GM23338 (cell line): Measurements from ENCODE around the gene DAND5. TPM values are rescaled to one million over a fixed set of nuclear protein-coding genes. Genes with fewer than 3 reads are reported as not detected.

Source experiments
- ATAC-seq: fragments of 200-7000 bp; cut with Tn5 transposase; 3 replicates; pipeline ENCODE4 v1.9.1; 2020
- DNase-seq: peaks from one replicate; pipeline ENCODE4 v3.0.0-alpha.2; 2015; ENCODE audit warnings: low spot score
- H2AFZ ChIP-seq: fragments of 200-600 bp; sonication (generic); 2 replicates; pipeline ENCODE4 v1.8.0; 2016; ENCODE audit warnings: antibody characterized with exemption, mild to moderate bottlenecking, moderate library complexity
- H3F3A ChIP-seq: fragments of 200-600 bp; sonication (generic); replicated peaks from 2 replicates; pipeline ENCODE4 v1.8.0; 2017; ENCODE audit warnings: antibody characterized with exemption, mixed run types, low read depth
- H3K27ac ChIP-seq: fragments of 200-600 bp; sonication (generic); 2 replicates; pipeline ENCODE4 v1.6.1; 2016; ENCODE audit warnings: low read depth
- H3K27me3 ChIP-seq: fragments of 200-600 bp; sonication (generic); 2 replicates; pipeline ENCODE4 v1.8.0; 2016; ENCODE audit warnings: mild to moderate bottlenecking, mixed run types, moderate library complexity; ENCODE audit not compliant: insufficient read depth
- H3K36me3 ChIP-seq: fragments of 200-600 bp; sonication (generic); 2 replicates; pipeline ENCODE4 v1.8.0; 2016; ENCODE audit warnings: mild to moderate bottlenecking; ENCODE audit not compliant: insufficient read depth
- H3K4me1 ChIP-seq: fragments of 200-600 bp; sonication (generic); 2 replicates; pipeline ENCODE4 v1.8.0; 2016; ENCODE audit warnings: mild to moderate bottlenecking, moderate library complexity; ENCODE audit not compliant: insufficient read depth
- H3K4me2 ChIP-seq: fragments of 200-600 bp; sonication (generic); 2 replicates; pipeline ENCODE4 v1.7.1; 2017; ENCODE audit warnings: mixed run types
- H3K4me3 ChIP-seq: fragments of 200-600 bp; sonication (generic); 2 replicates; pipeline ENCODE4 v1.6.1; 2016; ENCODE audit warnings: mixed run types
- H3K79me2 ChIP-seq: fragments of 200-600 bp; sonication (generic); replicated peaks from 2 replicates; pipeline ENCODE4 v1.8.0; 2017; ENCODE audit warnings: mild to moderate bottlenecking; ENCODE audit not compliant: insufficient read depth
- H3K9me2 ChIP-seq: fragments of 200-600 bp; sonication (generic); 2 replicates; pipeline ENCODE4 v1.8.0; 2017; ENCODE audit not compliant: insufficient read depth
- H4K20me1 ChIP-seq: fragments of 200-600 bp; sonication (generic); replicated peaks from 2 replicates; pipeline ENCODE4 v1.8.0; 2017; ENCODE audit warnings: mild to moderate bottlenecking; ENCODE audit not compliant: insufficient read depth
- H3K27ac Mint-ChIP-seq: 2 replicates; pipeline ENCODE4 v1.8.0; 2020; ENCODE audit warnings: inconsistent platforms, mild to moderate bottlenecking, moderate library complexity, mixed read lengths
- H3K27me3 Mint-ChIP-seq: 3 replicates; pipeline ENCODE4 v1.8.0; 2022; ENCODE audit warnings: low read depth, mild to moderate bottlenecking, moderate library complexity, mixed read lengths, inconsistent platforms; ENCODE audit not compliant: insufficient read depth, poor library complexity
- H3K36me3 Mint-ChIP-seq: 3 replicates; pipeline ENCODE4 v1.8.0; 2021; ENCODE audit warnings: low read depth, mild to moderate bottlenecking, inconsistent platforms, moderate library complexity, mixed read lengths
- H3K4me1 Mint-ChIP-seq: 3 replicates; pipeline ENCODE4 v1.8.0; 2020; ENCODE audit warnings: mild to moderate bottlenecking, inconsistent platforms, mixed read lengths
- H3K4me3 Mint-ChIP-seq: 3 replicates; pipeline ENCODE4 v1.8.0; 2021; ENCODE audit warnings: moderate library complexity, mild to moderate bottlenecking, inconsistent platforms, mixed read lengths
- H3K9me3 Mint-ChIP-seq: 3 replicates; pipeline ENCODE4 v1.8.0; 2020; ENCODE audit warnings: moderate library complexity, mild to moderate bottlenecking, inconsistent platforms, mixed read lengths
- CREB1 ChIP-seq: fragments of 250-450 bp; sonication (Bioruptor Pico); IDR thresholded peaks from 2 replicates; pipeline ENCODE4 v1.5.0; 2020; ENCODE audit warnings: low read depth, mild to moderate bottlenecking, moderate library complexity
- CTCF ChIP-seq, 2 experiments: fragments of 200-600 bp in 1 of 2; sonication (generic) in 1 of 2; conservative IDR thresholded peaks; 2 replicates each; pipeline versions ENCODE4 v1.5.1 to v1.6.1; 2016 to 2017; ENCODE audit warnings: antibody characterized with exemption in 2 of 2, low read depth in 2 of 2, mild to moderate bottlenecking in 2 of 2, moderate library complexity in 1 of 2
- ETS1 ChIP-seq: IDR thresholded peaks from 2 replicates; pipeline ENCODE4 v1.6.1; 2016; ENCODE audit warnings: antibody characterized with exemption
- EZH2 ChIP-seq: fragments of 200-600 bp; sonication (generic); IDR thresholded peaks from one replicate; pipeline ENCODE4 v1.8.0; 2017; ENCODE audit warnings: antibody characterized with exemption, mild to moderate bottlenecking, low read depth; ENCODE audit not compliant: unreplicated experiment
- EZH2phosphoT487 ChIP-seq: fragments of 200-600 bp; sonication (generic); IDR thresholded peaks from one replicate; pipeline ENCODE4 v1.8.1; 2018; ENCODE audit warnings: antibody characterized with exemption; ENCODE audit not compliant: unreplicated experiment
- JUNB ChIP-seq: IDR thresholded peaks from one replicate; pipeline ENCODE4 v1.6.1; 2016; ENCODE audit warnings: antibody characterized with exemption; ENCODE audit not compliant: unreplicated experiment
- NANOG ChIP-seq: IDR thresholded peaks from 2 replicates; pipeline ENCODE4 v1.6.1; 2016; ENCODE audit warnings: antibody characterized with exemption, borderline replicate concordance
- POLR2AphosphoS5 ChIP-seq: IDR thresholded peaks from 2 replicates; pipeline ENCODE4 v1.6.1; 2016; ENCODE audit warnings: antibody characterized with exemption, low read depth
- STAT1 ChIP-seq: IDR thresholded peaks from one replicate; pipeline ENCODE4 v1.6.1; 2016; ENCODE audit warnings: antibody characterized with exemption; ENCODE audit not compliant: unreplicated experiment
- ZNF114 ChIP-seq: fragments of 250-450 bp; sonication (Bioruptor Pico); IDR thresholded peaks from 2 replicates; pipeline ENCODE4 v1.5.0; 2020; ENCODE audit warnings: mild to moderate bottlenecking, moderate library complexity
- ZNF331 ChIP-seq: fragments of 250-450 bp; sonication (Bioruptor Pico); IDR thresholded peaks from 2 replicates; pipeline ENCODE4 v1.5.0; 2020; ENCODE audit warnings: low read depth, mild to moderate bottlenecking, moderate library complexity
- polyA plus RNA-seq: library from polyadenylated mRNA; unstranded; fragments of >200 nt; fragmentation: Nextera tagmentation; extraction: Ambion mirVana; gene quantifications from 2 replicates; pipeline ENCODE4 v1.2.1, GENCODE V29; 2016
- total RNA-seq: library from RNA; depleted of rRNA; stranded (reverse); fragments of >200 nt; shearing (Covaris generic); gene quantifications from 2 replicates; pipeline ENCODE4 v1.2.3, GENCODE V29; 2014
- TF ChIP-seq, protein P1 (sequence below): IDR thresholded peaks from one replicate; pipeline ENCODE4 v1.6.1; 2018; ENCODE audit warnings: antibody characterized with exemption; ENCODE audit not compliant: unreplicated experiment
- TF ChIP-seq, protein P2 (sequence below): fragments of 250-450 bp; sonication (Bioruptor Pico); IDR thresholded peaks from 2 replicates; pipeline ENCODE4 v1.5.0; 2020; ENCODE audit warnings: mild to moderate bottlenecking, moderate library complexity

Gene DAND5
- total and polyA plus RNA-seq, 2 experiments from 2014 or later: 0.18 to 0.28 TPM

DNA sequence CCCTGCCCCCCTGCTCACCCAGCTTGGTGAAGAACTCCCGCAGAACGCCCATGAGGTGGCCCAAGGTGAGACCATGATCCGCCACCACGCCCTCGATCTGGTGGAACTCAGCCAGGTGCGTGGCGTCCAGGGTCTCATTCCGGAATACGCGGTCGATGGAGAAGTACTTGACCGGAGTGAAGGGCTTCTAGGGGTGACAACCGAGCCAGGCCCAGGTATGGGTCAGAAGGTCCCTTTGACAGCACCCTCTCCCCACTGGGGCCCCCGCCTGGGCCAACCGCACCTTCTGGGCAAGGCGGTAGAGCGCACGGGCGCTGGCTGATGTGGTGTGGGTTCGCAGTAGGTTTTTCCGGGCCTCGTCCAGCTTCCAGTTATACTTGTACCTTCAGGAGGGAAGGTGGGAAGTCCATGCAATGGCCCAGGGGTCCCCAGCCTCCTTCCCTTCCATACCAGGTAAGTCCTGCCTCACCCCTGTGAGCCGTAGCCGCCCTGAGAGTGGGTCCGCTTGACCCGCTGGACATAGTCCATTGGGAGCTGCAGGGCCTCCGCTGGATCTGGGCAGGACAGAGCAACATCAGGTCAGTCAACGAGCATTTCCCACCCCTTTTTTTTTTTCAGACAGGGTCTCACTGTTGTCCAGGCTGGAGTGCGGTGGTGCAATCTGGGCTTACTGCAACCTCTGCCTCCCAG lies 44.6 kb upstream of the DAND5 start:
- Mint-ChIP-seq H3K27ac (no peak overlapping the region), H3K36me3 (peaks cover 85% of the 10 kb centered on the region)
- ATAC-seq: no peak

More for the DNA sequence above, 44.6 kb upstream of the DAND5 start:
- Histone ChIP-seq H2AFZ (no peak overlapping the region), H3K27ac (no peak overlapping the region), H3K36me3 (peaks cover 42% of the 10 kb centered on the region), H3K9me2 (no peaks in the 10 kb centered on the region), H3K4me1 (no peaks in the 10 kb centered on the region), H3K4me2 (no peak overlapping the region), H3K4me3 (no peak overlapping the region), H3K27me3 (no peaks in the 10 kb centered on the region), H4K20me1 (peaks cover 6% of the 10 kb centered on the region; the same call in 1 of the 2 replicates), H3K79me2 (no peaks in the 10 kb centered on the region), H3F3A (peaks cover 12% of the 10 kb centered on the region; the same call in 1 of the 2 replicates)
- H3K27me3 Mint-ChIP-seq: peaks cover 26% of the 10 kb centered on the region
- H3K4me1 Mint-ChIP-seq: no peaks in the 10 kb centered on the region
- no peak for DNase-seq
- no peaks in the 10 kb centered on the region for H3K9me3 Mint-ChIP-seq
- H3K4me3 Mint-ChIP-seq: no peak overlapping the region
- TF ChIP-seq NANOG: no peak
- TF ChIP-seq, protein P1, sequence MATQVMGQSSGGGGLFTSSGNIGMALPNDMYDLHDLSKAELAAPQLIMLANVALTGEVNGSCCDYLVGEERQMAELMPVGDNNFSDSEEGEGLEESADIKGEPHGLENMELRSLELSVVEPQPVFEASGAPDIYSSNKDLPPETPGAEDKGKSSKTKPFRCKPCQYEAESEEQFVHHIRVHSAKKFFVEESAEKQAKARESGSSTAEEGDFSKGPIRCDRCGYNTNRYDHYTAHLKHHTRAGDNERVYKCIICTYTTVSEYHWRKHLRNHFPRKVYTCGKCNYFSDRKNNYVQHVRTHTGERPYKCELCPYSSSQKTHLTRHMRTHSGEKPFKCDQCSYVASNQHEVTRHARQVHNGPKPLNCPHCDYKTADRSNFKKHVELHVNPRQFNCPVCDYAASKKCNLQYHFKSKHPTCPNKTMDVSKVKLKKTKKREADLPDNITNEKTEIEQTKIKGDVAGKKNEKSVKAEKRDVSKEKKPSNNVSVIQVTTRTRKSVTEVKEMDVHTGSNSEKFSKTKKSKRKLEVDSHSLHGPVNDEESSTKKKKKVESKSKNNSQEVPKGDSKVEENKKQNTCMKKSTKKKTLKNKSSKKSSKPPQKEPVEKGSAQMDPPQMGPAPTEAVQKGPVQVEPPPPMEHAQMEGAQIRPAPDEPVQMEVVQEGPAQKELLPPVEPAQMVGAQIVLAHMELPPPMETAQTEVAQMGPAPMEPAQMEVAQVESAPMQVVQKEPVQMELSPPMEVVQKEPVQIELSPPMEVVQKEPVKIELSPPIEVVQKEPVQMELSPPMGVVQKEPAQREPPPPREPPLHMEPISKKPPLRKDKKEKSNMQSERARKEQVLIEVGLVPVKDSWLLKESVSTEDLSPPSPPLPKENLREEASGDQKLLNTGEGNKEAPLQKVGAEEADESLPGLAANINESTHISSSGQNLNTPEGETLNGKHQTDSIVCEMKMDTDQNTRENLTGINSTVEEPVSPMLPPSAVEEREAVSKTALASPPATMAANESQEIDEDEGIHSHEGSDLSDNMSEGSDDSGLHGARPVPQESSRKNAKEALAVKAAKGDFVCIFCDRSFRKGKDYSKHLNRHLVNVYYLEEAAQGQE: no peak
- no peak for TF ChIP-seq STAT1
- no peak for TF ChIP-seq ETS1
- TF ChIP-seq CREB1 (CRISPR knock-in tag): no peak
- TF ChIP-seq, protein P2, sequence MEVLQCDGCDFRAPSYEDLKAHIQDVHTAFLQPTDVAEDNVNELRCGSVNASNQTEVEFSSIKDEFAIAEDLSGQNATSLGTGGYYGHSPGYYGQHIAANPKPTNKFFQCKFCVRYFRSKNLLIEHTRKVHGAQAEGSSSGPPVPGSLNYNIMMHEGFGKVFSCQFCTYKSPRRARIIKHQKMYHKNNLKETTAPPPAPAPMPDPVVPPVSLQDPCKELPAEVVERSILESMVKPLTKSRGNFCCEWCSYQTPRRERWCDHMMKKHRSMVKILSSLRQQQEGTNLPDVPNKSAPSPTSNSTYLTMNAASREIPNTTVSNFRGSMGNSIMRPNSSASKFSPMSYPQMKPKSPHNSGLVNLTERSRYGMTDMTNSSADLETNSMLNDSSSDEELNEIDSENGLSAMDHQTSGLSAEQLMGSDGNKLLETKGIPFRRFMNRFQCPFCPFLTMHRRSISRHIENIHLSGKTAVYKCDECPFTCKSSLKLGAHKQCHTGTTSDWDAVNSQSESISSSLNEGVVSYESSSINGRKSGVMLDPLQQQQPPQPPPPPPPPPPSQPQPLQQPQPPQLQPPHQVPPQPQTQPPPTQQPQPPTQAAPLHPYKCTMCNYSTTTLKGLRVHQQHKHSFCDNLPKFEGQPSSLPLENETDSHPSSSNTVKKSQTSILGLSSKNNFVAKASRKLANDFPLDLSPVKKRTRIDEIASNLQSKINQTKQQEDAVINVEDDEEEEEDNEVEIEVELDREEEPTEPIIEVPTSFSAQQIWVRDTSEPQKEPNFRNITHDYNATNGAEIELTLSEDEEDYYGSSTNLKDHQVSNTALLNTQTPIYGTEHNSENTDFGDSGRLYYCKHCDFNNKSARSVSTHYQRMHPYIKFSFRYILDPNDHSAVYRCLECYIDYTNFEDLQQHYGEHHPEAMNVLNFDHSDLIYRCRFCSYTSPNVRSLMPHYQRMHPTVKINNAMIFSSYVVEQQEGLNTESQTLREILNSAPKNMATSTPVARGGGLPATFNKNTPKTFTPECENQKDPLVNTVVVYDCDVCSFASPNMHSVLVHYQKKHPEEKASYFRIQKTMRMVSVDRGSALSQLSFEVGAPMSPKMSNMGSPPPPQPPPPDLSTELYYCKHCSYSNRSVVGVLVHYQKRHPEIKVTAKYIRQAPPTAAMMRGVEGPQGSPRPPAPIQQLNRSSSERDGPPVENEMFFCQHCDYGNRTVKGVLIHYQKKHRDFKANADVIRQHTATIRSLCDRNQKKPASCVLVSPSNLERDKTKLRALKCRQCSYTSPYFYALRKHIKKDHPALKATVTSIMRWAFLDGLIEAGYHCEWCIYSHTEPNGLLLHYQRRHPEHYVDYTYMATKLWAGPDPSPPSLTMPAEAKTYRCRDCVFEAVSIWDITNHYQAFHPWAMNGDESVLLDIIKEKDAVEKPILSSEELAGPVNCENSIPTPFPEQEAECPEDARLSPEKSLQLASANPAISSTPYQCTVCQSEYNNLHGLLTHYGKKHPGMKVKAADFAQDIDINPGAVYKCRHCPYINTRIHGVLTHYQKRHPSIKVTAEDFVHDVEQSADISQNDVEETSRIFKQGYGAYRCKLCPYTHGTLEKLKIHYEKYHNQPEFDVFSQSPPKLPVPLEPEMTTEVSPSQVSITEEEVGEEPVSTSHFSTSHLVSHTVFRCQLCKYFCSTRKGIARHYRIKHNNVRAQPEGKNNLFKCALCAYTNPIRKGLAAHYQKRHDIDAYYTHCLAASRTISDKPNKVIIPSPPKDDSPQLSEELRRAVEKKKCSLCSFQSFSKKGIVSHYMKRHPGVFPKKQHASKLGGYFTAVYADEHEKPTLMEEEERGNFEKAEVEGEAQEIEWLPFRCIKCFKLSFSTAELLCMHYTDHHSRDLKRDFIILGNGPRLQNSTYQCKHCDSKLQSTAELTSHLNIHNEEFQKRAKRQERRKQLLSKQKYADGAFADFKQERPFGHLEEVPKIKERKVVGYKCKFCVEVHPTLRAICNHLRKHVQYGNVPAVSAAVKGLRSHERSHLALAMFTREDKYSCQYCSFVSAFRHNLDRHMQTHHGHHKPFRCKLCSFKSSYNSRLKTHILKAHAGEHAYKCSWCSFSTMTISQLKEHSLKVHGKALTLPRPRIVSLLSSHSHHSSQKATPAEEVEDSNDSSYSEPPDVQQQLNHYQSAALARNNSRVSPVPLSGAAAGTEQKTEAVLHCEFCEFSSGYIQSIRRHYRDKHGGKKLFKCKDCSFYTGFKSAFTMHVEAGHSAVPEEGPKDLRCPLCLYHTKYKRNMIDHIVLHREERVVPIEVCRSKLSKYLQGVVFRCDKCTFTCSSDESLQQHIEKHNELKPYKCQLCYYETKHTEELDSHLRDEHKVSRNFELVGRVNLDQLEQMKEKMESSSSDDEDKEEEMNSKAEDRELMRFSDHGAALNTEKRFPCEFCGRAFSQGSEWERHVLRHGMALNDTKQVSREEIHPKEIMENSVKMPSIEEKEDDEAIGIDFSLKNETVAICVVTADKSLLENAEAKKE (CRISPR knock-in tag): no peak
- TF ChIP-seq EZH2phosphoT487: no peak
- TF ChIP-seq ZNF114 (CRISPR knock-in tag): no peak
- no peak for TF ChIP-seq POLR2AphosphoS5
- TF ChIP-seq EZH2: no peak
- TF ChIP-seq JUNB: no peak
- no peak for TF ChIP-seq ZNF331 (CRISPR knock-in tag)
- no peak for TF ChIP-seq CTCF (conservative IDR thresholded peaks at IDR 0.05; ENCODE audit: low read depth in 2 of 2)
